Activated CD8-positive, alpha-beta memory T cell treated with anti-CD3 and anti-CD28 coated beads for 36 hours (primary cell): ENCODE data around the gene MIB2. TPM values are rescaled to one million over a fixed set of nuclear protein-coding genes. Genes with fewer than 3 reads are reported as not detected.

ENCODE experiments used
- CTCF ChIA-PET: fragments of 350-600 bp; sonication (Branson Sonifier 250); formaldehyde crosslinking; loops from one replicate; lab custom pipeline; 2021; ENCODE audit warnings: antibody characterized with exemption; lab: Charles Lee
- POLR2A ChIA-PET: fragments of 350-600 bp; sonication (Branson Sonifier 250); formaldehyde crosslinking; loops from one replicate; lab custom pipeline; 2021; ENCODE audit warnings: antibody characterized with exemption; lab: Charles Lee
- total RNA-seq, 2 experiments: library from RNA; stranded (reverse); gene quantifications; one replicate each; pipeline ENCODE4 v1.2.3, GENCODE V29; 2021

MIB2 gene
- total RNA-seq, 2 experiments from 2014 or later = 40.5 to 41.3 TPM

- CTCF ChIA-PET = interaction anchor here (0.6 kb wide), 1 partner anchor 230 kb away, joined by 3 read pairs; no protein-coding TSS in a partner anchor
- POLR2A ChIA-PET = no interaction called here
These were observed 6.9 kb downstream of the MIB2 start for GRCh38 chr1:1622010-1622787.

DNA sequence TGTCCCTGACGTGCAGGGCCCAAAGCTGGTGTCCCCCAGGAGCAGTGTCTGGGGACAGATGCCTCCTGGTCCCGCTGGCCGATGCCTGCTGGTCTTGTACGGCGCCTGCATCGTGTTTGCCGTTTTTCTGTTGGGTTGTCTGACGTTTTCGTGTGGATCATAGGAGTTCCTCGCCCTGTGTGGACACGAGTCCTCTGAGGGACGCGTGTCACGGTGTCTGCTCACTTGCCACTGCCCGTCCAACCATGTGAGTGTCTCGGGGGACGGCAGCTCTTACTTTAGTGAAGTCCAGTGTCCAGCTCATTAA is 7.4 kb downstream of the MIB2 start:
- ChIA-PET POLR2A (no interaction called here), CTCF (no interaction called here)

DNA sequence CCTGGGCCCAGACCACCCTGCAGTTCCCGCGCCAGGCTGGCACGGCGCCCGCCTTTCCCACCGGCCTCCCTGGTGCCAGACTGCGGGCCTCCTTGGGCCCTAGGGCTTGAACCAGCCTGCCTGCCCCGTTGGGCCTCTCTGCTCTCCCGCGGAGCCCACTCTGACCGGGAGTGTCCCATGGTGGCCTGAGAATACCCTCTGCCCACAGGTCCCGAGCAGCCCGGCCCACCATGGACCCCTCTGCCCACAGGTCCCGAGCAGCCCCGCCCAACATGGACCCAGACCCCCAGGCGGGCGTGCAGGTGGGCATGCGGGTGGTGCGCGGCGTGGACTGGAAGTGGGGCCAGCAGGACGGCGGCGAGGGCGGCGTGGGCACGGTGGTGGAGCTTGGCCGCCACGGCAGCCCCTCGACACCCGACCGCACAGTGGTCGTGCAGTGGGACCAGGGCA is 7.9 kb downstream of the MIB2 start:
- ChIA-PET POLR2A (no interaction called here), CTCF (no interaction called here)

- POLR2A ChIA-PET = no interaction called here
- CTCF ChIA-PET = no interaction called here
These were observed 8.5 kb downstream of the MIB2 start for GRCh38 chr1:1623631-1624442.

DNA sequence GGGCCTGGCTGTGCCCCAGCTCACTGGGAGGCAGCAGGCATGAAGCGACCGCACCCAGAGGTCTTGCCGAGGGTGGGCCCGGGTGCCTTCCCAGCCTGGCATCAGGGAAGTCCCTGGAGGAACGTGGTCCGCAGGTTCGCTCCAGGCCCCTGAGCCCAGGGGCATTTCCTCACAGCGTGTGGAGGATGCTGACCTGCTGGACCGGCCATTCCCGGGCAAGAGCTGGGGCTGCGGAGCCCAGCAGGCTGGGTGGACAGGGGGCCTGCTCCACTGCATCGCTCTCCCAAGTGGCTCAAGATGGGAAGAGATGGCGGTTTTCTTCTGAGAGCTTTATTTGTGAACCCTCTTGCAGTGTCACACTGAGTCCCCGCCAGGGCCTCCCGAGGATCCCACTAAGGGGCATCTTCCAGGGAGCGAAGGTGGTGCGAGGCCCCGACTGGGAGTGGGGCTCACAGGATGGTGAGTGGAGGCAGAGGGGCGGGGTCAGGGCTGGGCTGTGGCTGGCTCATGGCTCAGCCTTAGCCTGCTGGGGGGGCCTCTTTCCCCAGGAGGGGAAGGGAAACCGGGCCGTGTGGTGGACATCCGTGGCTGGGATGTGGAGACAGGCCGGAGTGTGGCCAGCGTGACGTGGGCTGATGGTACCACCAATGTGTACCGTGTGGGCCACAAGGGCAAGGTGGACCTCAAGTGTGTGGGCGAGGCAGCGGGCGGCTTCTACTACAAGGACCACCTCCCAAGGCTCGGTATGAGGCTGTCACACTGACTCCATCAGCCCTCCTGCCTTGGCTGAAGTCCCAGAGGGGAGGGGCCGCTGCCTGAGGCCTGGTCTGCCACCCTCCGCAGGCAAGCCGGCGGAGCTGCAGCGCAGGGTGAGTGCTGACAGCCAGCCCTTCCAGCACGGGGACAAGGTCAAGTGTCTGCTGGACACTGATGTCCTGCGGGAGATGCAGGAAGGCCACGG is 9.4 kb downstream of the MIB2 start:
- ChIA-PET CTCF (no interaction called here), POLR2A (no interaction called here)

DNA sequence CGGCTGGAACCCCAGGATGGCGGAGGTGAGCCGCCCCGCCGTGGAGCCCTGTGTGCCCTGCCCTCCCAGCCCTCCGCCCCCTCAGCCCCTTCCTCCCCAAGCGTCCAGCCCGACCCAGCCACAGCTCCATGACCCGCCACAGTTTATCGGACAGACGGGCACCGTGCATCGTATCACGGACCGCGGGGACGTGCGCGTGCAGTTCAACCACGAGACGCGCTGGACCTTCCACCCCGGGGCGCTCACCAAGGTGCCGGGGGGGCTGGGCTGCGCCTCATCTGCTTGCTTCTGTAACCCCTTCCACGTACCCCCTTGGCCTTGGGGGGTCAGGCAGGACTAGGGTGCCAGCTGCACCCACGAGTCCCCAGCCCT is 10.1 kb downstream of the MIB2 start:
- POLR2A ChIA-PET = no interaction called here
- CTCF ChIA-PET = interaction anchor here (0.6 kb wide), 1 partner anchor 48 kb away, joined by 4 read pairs; no protein-coding TSS in a partner anchor

GRCh38 chr1:1625824-1626206 is 10.5 kb downstream of the MIB2 start:
- ChIA-PET POLR2A (no interaction called here), CTCF (interaction anchor here (0.6 kb wide), 1 partner anchor 48 kb away, joined by 4 read pairs; no protein-coding TSS in a partner anchor)

DNA sequence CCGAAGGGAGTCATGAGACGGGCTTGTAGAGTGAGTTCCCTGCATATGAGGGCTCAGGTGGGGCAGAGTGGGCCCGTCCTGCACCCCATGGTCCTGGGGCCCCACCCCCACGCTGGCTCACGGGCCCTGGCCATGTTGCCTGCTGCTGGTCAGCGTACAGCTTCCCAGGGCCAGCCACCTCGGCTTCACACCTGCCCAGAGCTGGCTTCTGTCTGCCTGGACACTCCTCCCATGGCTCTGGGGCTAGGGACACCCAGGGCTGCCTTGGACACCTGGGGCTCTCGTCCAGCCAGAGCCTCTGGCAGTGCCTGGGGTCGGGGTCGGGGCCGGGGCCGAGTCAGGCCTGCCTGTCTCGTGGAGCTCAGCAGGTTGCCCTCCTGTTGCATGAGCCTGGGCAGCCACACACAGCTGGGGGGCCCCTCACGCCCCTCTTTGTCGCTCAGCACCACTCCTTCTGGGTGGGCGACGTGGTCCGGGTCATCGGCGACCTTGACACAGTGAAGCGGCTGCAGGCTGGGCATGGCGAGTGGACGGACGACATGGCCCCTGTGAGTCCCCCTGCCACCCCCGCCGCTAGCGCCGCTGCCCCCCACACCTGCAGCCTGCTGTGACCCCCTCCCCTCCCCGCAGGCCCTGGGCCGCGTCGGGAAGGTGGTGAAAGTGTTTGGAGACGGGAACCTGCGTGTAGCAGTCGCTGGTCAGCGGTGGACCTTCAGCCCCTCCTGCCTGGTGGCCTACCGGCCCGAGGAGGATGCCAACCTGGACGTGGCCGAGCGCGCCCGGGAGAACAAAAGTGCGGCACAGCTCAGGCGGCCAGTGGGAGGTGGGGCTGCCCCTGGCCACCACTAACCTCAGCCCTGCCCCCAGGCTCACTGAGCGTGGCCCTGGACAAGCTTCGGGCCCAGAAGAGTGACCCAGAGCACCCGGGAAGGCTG is 11.2 kb downstream of the MIB2 start:
- POLR2A ChIA-PET = no interaction called here

GRCh38 chr1:1627261-1627828 is 12.0 kb downstream of the MIB2 start:
- ChIA-PET CTCF (no interaction called here), POLR2A (no interaction called here)

More for the DNA sequence above, 11.2 kb downstream of the MIB2 start:
- CTCF ChIA-PET = interaction anchor here (0.6 kb wide), 1 partner anchor 47 kb away, joined by 4 read pairs; no protein-coding TSS in a partner anchor

GRCh38 chr1:1627829-1628753 is 12.8 kb downstream of the MIB2 start:
- ChIA-PET POLR2A (interaction anchor here (0.6 to 1.6 kb wide), 5 partner anchors 13 to 81 kb away, joined by 3 to 14 read pairs (median 4); partner anchors contain the start of gene MIB2), CTCF (no interaction called here)

DNA sequence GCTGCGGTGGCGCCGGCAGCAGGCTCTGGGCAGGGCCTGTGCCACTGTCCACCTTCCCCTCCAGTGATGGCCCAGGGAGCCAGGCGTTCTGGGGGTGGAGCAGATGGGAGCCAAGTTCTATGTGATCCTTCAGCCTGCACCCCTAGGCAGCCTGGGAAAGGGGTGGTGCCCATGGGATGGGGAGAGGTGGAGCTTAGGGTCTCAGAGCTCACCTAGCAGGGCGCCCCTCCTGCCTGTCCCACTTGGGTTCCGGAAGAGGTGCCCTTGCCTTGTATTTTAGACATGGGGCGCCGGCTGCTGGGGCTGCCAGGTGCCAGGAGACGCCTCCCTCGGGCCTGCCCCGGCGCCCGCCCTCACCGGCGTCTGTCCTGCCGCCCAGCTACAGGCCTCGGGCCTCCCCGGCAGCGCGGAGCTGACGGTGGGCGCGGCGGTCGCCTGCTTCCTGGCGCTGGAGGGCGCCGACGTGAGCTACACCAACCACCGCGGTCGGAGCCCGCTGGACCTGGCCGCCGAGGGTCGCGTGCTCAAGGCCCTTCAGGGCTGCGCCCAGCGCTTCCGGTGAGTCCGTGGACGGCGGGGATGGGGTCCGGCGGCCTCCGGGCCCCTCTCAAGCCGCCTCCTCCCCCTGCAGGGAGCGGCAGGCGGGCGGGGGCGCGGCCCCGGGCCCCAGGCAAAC is 13.6 kb downstream of the MIB2 start:
- CTCF ChIA-PET = no interaction called here
- POLR2A ChIA-PET = interaction anchor here (0.6 to 1.6 kb wide), 5 partner anchors 13 to 82 kb away, joined by 3 to 14 read pairs (median 4); partner anchors contain the start of gene MIB2

DNA sequence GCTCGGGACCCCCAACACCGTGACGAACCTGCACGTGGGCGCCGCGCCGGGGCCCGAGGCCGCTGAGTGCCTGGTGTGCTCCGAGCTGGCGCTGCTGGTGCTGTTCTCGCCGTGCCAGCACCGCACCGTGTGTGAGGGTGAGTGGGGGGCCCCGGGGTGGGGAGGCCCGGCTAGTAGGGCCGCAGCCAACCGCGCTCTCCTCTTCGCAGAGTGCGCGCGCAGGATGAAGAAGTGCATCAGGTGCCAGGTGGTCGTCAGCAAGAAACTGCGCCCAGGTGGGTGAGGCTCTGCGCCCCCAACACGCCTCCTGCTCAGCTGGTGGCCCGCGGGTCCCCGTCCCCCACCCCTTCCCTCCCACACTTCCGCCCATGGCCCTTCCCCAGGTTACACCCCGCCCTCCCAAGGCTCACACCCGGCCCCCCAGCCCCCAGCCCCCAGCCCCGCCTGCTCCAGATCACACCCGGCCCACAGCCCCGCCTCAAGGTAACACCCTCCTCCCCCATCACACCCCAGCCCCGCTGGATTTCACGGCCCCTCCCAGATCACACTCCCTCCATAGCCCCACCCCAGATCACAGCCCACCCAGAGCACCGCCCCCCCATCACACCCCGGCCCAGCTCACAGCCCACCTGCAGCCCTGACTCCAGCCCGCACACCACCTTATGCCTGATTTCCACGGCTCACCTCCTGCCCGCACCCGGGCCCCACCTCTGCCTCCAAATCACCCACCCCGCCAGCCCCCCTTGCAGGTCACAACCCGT is 14.3 kb downstream of the MIB2 start:
- POLR2A ChIA-PET = interaction anchor here (0.6 to 1.6 kb wide), 7 partner anchors 14 to 290 kb away, joined by 3 to 11 read pairs (median 4); partner anchors contain the start of genes CCNL2 and MIB2
- CTCF ChIA-PET = no interaction called here

- POLR2A ChIA-PET = interaction anchor here (0.6 to 1.6 kb wide), 5 partner anchors 15 to 289 kb away, joined by 3 to 11 read pairs (median 5); partner anchors contain the start of genes CCNL2 and MIB2
- CTCF ChIA-PET = interaction anchor here (1.0 to 1.1 kb wide), 2 partner anchors 16 to 72 kb away, joined by 3 to 6 read pairs; no protein-coding TSS in a partner anchor
These were observed 15.1 kb downstream of the MIB2 start for GRCh38 chr1:1630191-1630964.
